GM12892 (cell line): ENCODE measurements around the gene SLC48A1.

Experiments
- POLR2A ChIP-seq: IDR thresholded peaks from 2 replicates; pipeline ENCODE4 v1.6.1; 2011; ENCODE audit warnings: low read depth, low read length, control low read depth
- TAF1 ChIP-seq: IDR thresholded peaks from 2 replicates; pipeline ENCODE4 v1.6.1; 2011; ENCODE audit warnings: low read depth, mild to moderate bottlenecking, control low read depth, low read length, borderline replicate concordance

- no peak for TF ChIP-seq POLR2A
- no peak for TF ChIP-seq TAF1
Measured at GRCh38 chr12:47768323-47768811, 4.7 kb upstream of the SLC48A1 start.
